Spleen (tissue), 7 donors: ENCODE measurements around the gene ERMARD.

Experiments
- POLR2A ChIP-seq, 3 donors: fragments of 450-650 bp; IDR thresholded peaks; one replicate each; pipeline ENCODE4 v1.5.1; 2017; ENCODE audit warnings: antibody characterized with exemption in 3 of 3, mild to moderate bottlenecking in 1 of 3
- TF ChIP-seq, protein P1 (sequence below), 11 experiments: fragments of 200-600 bp in 7 of 11; fragments of 450-650 bp in 4 of 11; sonication (generic) in 4 of 11; IDR thresholded peaks in 8 of 11; conservative IDR thresholded peaks in 3 of 11; 1 replicate in 7 of 11; 2 replicates in 4 of 11; pipeline versions ENCODE4 v1.4.0 to v1.8.0; 2016 to 2021; ENCODE audit warnings: antibody characterized with exemption in 11 of 11, inconsistent platforms in 4 of 11, mild to moderate bottlenecking in 1 of 11
- donor health status: DM: no; HTN: no; CAD: no; lungs with moderate emphysema.
- donor health status: DM: no; HTN: no; CAD: no.
- donor health status: DM: no; HTN: no; CAD: no.

DNA sequence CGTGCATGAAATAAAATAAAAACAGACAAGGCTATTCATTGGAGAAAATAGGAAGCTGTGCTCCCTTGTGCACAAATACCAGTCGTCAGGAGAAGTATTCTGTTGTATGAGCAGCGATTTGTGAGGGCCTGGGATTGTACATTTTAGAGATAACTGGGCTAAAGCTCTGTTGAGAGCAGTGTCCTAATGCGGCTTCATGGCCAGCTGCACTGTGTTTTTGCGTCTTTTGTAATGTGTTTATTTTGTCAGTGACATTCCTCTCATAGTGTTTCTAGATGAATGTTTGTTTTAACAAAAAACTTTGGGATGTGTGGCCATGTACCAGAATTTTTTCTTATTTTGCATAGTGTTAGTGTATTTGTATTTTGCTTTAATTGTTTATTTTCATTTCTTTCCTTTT, 14.8 kb downstream of the ERMARD start:
- no peak for TF ChIP-seq POLR2A (IDR thresholded peaks at IDR 0.05)
- TF ChIP-seq, protein P1, sequence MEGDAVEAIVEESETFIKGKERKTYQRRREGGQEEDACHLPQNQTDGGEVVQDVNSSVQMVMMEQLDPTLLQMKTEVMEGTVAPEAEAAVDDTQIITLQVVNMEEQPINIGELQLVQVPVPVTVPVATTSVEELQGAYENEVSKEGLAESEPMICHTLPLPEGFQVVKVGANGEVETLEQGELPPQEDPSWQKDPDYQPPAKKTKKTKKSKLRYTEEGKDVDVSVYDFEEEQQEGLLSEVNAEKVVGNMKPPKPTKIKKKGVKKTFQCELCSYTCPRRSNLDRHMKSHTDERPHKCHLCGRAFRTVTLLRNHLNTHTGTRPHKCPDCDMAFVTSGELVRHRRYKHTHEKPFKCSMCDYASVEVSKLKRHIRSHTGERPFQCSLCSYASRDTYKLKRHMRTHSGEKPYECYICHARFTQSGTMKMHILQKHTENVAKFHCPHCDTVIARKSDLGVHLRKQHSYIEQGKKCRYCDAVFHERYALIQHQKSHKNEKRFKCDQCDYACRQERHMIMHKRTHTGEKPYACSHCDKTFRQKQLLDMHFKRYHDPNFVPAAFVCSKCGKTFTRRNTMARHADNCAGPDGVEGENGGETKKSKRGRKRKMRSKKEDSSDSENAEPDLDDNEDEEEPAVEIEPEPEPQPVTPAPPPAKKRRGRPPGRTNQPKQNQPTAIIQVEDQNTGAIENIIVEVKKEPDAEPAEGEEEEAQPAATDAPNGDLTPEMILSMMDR (IDR thresholded peaks at IDR 0.05 in 8 of 11, conservative IDR thresholded peaks at IDR 0.05 in 3 of 11): no peak
